ENCODE data around the gene BRD9. TPM values are rescaled to one million over a fixed set of nuclear protein-coding genes. Genes with fewer than 3 reads are reported as not detected.
"Not testable (repeated sequence)": the region's sequence is repeated elsewhere in the genome, so short reads cannot be mapped to it uniquely, and the experiment has no call there.

BRD9 gene
- total RNA-seq (10 to 100 TPM; 38.2 to 39.7 TPM), polyA plus RNA-seq (10 to 100 TPM; 12.5 to 36.4 TPM)
- long read RNA-seq, donor 1, partial matches to known transcripts = 8 of 20 reads
- long read RNA-seq, donor 1, other reads (novel, unspliced or antisense) = 6 of 20 reads
- long read RNA-seq, donor 2, partial matches to known transcripts = 6 of 12 reads
- long read RNA-seq, donor 2, other reads (novel, unspliced or antisense) = 3 of 12 reads

DNA sequence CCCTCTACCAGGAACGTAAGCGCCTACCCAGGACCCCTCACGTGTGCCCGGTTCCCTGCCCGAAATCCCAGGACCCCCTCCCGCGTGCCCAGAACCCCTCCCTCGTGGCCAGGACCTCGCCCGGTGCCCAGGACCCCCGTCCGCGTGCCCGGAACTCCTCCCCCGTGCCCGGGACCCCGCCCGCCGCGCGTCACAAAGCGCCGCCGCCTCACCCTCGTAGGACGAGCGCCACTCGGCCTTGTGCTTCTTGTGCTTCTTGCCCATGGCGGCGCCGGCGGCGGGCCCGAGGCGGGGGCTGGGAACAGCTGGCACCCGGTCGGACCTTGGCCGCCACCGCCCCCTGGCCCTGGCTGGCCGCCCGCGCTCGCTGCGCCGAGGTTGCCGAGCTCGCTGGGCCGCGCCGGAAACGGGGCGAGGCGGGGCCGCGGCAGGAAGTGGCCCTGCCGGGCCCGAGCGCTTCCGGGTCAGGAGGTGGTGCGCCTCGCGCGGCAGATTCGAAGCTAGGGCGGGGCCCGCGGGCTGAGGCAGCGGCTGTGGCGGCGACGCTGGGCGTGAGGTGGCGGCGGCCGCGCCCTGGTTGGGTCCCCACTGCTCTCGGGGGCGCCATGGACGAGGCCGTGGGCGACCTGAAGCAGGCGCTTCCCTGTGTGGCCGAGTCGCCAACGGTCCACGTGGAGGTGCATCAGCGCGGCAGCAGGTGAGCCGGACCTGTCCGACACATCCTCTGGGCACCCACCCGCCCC is at the start of gene BRD9, which contains the start of gene TRIP13:
Gene BRD9 (minus strand): TSS at position 408 of the 743 bp plus-strand sequence. CDS start 144 bp downstream, at position 264.
Gene TRIP13 (plus strand): TSS at position 491 of the 743 bp plus-strand sequence. CDS start 115 bp downstream, at position 606.
- H3K4me3 ChIP-seq (ENCODE audit: low read length in 2 of 2) = peak within 1 kb of the TSS; percentile 55 to 63

DNA sequence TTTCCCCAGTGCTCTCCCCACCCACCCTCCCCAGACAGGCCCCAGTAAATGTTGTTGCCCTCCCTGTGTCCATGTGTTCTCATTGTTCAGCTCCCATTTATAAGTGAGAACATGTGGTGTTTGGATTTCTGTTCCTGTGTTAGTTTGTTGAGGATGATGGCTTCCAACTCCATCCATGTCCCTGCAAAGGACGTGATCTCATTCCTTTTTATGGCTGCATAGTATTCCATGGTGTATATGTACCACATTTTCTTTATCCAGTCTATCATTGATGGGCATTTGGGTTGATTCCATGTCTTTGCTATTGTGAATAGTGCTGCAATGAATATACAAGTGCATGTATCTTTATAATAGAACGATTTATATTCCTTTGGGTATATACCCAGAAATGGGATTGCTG is 48.1 kb upstream of the BRD9 start:
- H3K27me3 ChIP-seq (ENCODE audit: control insufficient read depth in 1 of 2, insufficient read depth in 2 of 2, low read length in 1 of 2); ATAC-seq (ENCODE audit: low FRiP score); intact Hi-C loops (cut with DNase I); H3K36me3 ChIP-seq (ENCODE audit: control insufficient read depth in 1 of 2, insufficient read depth in 2 of 2, low read length in 1 of 2); H3K4me3 ChIP-seq (ENCODE audit: low read length in 2 of 2); DNase-seq; H3K27ac ChIP-seq (ENCODE audit: low read depth in 1 of 2, low read length in 2 of 2); H3K9me3 ChIP-seq (ENCODE audit: control insufficient read depth, low read length); H3K4me1 ChIP-seq (ENCODE audit: control insufficient read depth in 1 of 2, insufficient read depth in 2 of 2, low read length in 2 of 2): not testable (repeated sequence)
- 83 to 90% methylated on average over 2 of the region's 2 CpGs for WGBS, 2 donors

More for the DNA sequence above, at the start of gene BRD9, which contains the start of gene TRIP13:
- Histone ChIP-seq H3K27ac (ENCODE audit: low read depth in 1 of 2, low read length in 2 of 2) (peak within 1 kb of the TSS; percentile 41 to 43), H3K36me3 (ENCODE audit: control insufficient read depth in 1 of 2, insufficient read depth in 2 of 2, low read length in 1 of 2) (no peaks in the 10 kb centered on the region), H3K27me3 (ENCODE audit: control insufficient read depth in 1 of 2, insufficient read depth in 2 of 2, low read length in 1 of 2) (no peaks in the 10 kb centered on the region), H3K9me3 (ENCODE audit: control insufficient read depth, low read length) (no peaks in the 10 kb centered on the region), H3K4me1 (ENCODE audit: control insufficient read depth in 1 of 2, insufficient read depth in 2 of 2, low read length in 2 of 2) (no peaks in the 10 kb centered on the region)
- intact Hi-C loops (cut with DNase I) = loop anchor here in 1 of 2 donors (5.0 to 10.0 kb wide), 3 partner anchors 280 to 452 kb away; partner anchors contain the start of genes CEP72, CLPTM1L and EXOC3
- ATAC-seq (ENCODE audit: low FRiP score) (peak; percentile 94), DNase-seq (peak; percentile 89 to 95)
- 0 to 1% methylated on average over 51 to 91 of the region's 91 CpGs for WGBS, 2 donors

DNA sequence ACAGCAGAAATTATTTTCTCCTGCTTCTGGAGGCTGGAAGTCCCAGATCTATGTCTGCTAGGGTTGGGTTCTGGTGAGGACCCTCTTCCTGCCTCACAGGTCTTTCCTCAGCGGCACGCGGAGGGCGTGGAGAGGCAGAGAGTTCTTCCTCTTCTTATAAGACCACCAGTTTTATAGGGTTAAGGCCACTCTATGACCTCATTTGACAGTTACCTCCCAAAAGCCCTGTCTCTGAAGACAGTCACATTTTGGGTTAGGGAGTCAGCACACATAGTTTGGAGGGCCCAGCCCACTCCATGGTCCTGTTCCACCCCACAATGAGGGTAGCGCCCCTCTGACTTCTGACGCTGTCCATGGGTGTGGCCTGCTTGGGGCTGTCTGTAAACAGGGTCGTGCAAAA is 46.8 kb upstream of the BRD9 start:
- Histone ChIP-seq H3K9me3 (ENCODE audit: control insufficient read depth, low read length) (no peaks in the 10 kb centered on the region), H3K36me3 (ENCODE audit: control insufficient read depth in 1 of 2, insufficient read depth in 2 of 2, low read length in 1 of 2) (no peaks in the 10 kb centered on the region), H3K4me3 (ENCODE audit: low read length in 2 of 2) (no peak overlapping the region), H3K4me1 (ENCODE audit: control insufficient read depth in 1 of 2, insufficient read depth in 2 of 2, low read length in 2 of 2) (no peaks in the 10 kb centered on the region), H3K27ac (ENCODE audit: low read depth in 1 of 2, low read length in 2 of 2) (no peak overlapping the region), H3K27me3 (ENCODE audit: control insufficient read depth in 1 of 2, insufficient read depth in 2 of 2, low read length in 1 of 2) (no peaks in the 10 kb centered on the region)
- ATAC-seq (ENCODE audit: low FRiP score) = no peak
- 80 to 84% methylated on average over 7 of the region's 7 CpGs for WGBS, 2 donors
- intact Hi-C loops (cut with DNase I) = no loop called here
- DNase-seq = peak in 1 of 2 donors; percentile 44

DNA sequence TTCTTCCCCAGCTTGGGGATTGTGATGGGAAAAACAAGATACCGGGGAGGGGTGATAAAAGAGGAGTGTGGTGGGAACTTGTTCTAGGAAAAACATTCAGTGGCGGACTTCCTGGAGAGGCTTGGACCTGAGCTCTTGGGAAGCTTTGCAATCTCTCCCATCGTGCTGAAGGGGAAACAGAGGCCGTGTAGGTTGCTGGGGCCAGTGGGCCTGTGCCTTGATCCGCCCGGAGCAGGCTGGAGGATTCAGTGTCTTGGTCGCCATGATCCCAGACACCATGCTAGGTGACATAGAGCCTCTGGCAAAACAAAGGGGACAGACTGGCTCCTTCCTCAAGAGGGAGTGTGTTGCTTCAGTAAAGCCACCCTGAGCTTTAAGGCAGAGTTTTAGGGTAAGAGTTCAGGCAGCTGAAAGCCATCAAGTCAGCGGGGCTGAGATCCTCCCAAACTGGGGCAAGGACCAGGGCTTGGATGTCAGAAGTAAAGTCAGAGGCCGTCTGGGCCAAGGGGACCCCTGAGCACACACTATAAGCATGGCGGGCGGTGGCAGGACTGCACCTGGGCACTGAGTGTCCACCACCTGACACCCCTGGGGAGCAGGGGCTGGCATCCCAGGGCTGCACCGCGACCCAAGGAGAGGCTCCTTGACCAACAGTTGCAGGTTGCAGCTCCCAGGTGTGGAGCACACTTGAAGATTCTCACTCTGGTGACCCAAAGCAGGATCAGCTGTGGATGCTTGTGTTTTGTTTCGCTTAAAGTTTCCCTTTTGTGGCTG is 44.7 kb upstream of the BRD9 start:
- 82 to 83% methylated on average over 14 of the region's 14 CpGs for WGBS, 2 donors
- Histone ChIP-seq H3K27me3 (ENCODE audit: control insufficient read depth in 1 of 2, insufficient read depth in 2 of 2, low read length in 1 of 2) (no peaks in the 10 kb centered on the region), H3K36me3 (ENCODE audit: control insufficient read depth in 1 of 2, insufficient read depth in 2 of 2, low read length in 1 of 2) (no peaks in the 10 kb centered on the region), H3K27ac (ENCODE audit: low read depth in 1 of 2, low read length in 2 of 2) (no peak overlapping the region), H3K4me3 (ENCODE audit: low read length in 2 of 2) (no peak overlapping the region), H3K9me3 (ENCODE audit: control insufficient read depth, low read length) (no peaks in the 10 kb centered on the region), H3K4me1 (ENCODE audit: control insufficient read depth in 1 of 2, insufficient read depth in 2 of 2, low read length in 2 of 2) (no peaks in the 10 kb centered on the region)
- ATAC-seq (ENCODE audit: low FRiP score) = no peak
- DNase-seq = peak in 1 of 2 donors; percentile 54
- intact Hi-C loops (cut with DNase I) = no loop called here

DNA sequence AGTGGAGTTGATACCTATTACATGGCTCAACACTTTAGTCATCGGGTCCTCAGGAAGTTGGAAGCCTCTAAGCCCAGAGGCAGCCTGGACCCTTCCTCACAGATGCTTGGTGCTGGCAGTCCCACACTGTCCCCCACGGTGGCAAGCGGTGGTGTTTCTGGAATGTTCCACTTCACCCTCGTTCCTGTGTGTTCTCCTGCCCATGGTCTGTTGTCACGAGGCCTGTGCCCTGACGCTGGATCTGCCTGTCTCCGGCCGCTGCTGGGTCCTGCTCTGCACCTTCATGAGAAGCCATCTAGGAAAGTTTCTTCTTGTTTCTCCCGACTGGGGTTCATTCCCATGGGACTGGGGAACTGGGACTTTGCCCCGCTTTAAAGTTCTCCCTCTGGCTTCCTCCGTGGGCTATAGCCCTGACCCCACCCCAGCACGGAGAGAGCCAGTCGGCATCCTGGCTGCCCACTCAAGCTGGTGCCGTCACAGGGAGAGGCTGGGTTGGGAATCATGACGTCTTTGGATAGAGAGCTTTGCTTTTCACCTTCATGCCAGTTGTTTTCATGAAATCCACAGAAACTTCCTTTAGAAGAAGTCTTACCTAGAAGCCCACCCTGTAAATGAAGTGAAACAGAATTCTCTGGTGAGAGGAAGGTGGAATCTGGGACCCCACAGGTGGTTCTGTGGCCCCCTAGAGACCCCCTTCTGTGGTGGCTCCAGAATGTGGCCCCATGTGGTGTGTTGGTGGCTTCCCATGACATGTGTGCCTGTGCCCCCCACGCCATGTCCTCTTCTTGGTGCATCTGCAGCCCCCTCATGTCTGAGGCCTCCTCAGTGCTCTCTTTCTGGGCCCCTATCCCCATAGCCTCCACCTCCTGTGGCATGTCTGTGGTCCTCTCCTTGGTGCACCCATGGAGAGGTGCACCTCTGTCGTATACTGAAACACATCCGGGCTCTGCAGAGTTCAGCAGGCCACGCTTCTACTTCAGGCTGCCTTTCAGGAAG is 43.8 kb upstream of the BRD9 start:
- no peaks in the 10 kb centered on the region for H3K36me3 ChIP-seq (ENCODE audit: control insufficient read depth in 1 of 2, insufficient read depth in 2 of 2, low read length in 1 of 2)
- ATAC-seq (ENCODE audit: low FRiP score) (no peak), DNase-seq (peak in 1 of 2 donors; percentile 57)
- WGBS, 2 donors = 70 to 81% methylated on average over 19 of the region's 19 CpGs
- H3K4me1 ChIP-seq (ENCODE audit: control insufficient read depth in 1 of 2, insufficient read depth in 2 of 2, low read length in 2 of 2) = no peaks in the 10 kb centered on the region
- H3K27me3 ChIP-seq (ENCODE audit: control insufficient read depth in 1 of 2, insufficient read depth in 2 of 2, low read length in 1 of 2) = no peaks in the 10 kb centered on the region
- intact Hi-C loops (cut with DNase I) = no loop called here
- no peaks in the 10 kb centered on the region for H3K9me3 ChIP-seq (ENCODE audit: control insufficient read depth, low read length)
- H3K4me3 ChIP-seq (ENCODE audit: low read length in 2 of 2) = no peak overlapping the region
- no peak overlapping the region for H3K27ac ChIP-seq (ENCODE audit: low read depth in 1 of 2, low read length in 2 of 2)

DNA sequence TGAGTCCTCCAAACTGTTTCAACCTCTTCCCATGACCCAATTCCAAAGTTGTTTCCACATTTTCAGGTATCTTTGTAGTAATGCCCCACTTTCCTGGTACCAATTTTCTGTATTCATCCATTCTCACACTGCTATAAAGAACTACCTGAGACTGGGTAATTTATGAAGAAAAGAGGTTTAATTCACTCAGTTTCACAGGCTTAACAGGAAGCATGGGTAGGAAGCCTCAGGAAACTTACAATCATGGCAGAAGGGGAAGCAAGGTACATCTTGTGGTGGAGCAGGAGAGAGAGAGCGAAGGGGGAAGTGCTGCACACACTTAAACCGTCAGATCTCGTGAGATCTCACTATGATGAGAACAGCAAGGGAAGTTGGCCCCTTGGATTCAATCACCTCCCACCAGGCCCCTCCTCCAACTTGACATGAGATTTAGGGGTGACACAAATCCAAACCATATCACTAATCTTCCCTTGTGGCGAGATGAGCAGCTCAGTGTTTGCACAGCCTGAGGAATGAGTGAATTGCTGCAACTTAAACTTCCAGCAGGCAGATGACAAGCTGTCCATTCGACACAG is 43.0 kb upstream of the BRD9 start:
- H3K27ac ChIP-seq (ENCODE audit: low read depth in 1 of 2, low read length in 2 of 2) = no peak overlapping the region
- no peaks in the 10 kb centered on the region for H3K9me3 ChIP-seq (ENCODE audit: control insufficient read depth, low read length)
- H3K4me1 ChIP-seq (ENCODE audit: control insufficient read depth in 1 of 2, insufficient read depth in 2 of 2, low read length in 2 of 2) = no peaks in the 10 kb centered on the region
- H3K4me3 ChIP-seq (ENCODE audit: low read length in 2 of 2) = no peak overlapping the region
- no peaks in the 10 kb centered on the region for H3K36me3 ChIP-seq (ENCODE audit: control insufficient read depth in 1 of 2, insufficient read depth in 2 of 2, low read length in 1 of 2)
- ATAC-seq (ENCODE audit: low FRiP score) (no peak), DNase-seq (no peak)
- no peaks in the 10 kb centered on the region for H3K27me3 ChIP-seq (ENCODE audit: control insufficient read depth in 1 of 2, insufficient read depth in 2 of 2, low read length in 1 of 2)
- intact Hi-C loops (cut with DNase I) = no loop called here
- 72 to 83% methylated on average over 5 of the region's 5 CpGs for WGBS, 2 donors

DNA sequence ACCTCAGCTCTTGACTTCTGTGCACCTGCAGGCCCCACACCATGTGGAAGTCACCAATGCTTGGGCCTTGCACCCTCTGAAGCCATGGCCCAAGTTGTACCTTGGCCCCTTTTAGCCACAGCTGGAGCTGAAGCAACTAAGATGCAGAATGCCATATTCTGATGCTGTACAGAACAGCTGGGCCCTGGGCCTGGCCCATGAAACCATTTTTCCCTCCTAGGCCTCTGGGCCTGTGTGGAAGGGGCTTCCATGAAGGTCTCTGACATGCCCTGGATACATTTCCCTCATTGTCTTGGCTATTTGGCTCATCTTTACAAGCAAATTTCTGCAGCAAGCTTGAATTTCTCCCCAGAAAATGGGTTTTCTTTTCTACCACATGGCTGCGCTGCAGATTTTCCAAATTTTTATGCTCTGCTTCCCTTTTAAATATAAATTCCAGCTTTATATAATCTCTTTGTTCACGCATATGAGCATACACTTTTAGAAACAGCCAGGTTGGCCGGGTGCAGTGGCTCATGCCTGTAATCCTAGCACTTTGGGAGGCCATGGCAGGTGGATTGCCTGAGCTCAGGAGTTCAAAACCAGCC is 41.9 kb upstream of the BRD9 start:
- H3K27me3 ChIP-seq (ENCODE audit: control insufficient read depth in 1 of 2, insufficient read depth in 2 of 2, low read length in 1 of 2); H3K36me3 ChIP-seq (ENCODE audit: control insufficient read depth in 1 of 2, insufficient read depth in 2 of 2, low read length in 1 of 2); ATAC-seq (ENCODE audit: low FRiP score); H3K4me3 ChIP-seq (ENCODE audit: low read length in 2 of 2); H3K27ac ChIP-seq (ENCODE audit: low read depth in 1 of 2, low read length in 2 of 2); intact Hi-C loops (cut with DNase I); H3K4me1 ChIP-seq (ENCODE audit: control insufficient read depth in 1 of 2, insufficient read depth in 2 of 2, low read length in 2 of 2); DNase-seq; H3K9me3 ChIP-seq (ENCODE audit: control insufficient read depth, low read length): not testable (repeated sequence)
- 85 to 89% methylated on average over 3 of the region's 3 CpGs for WGBS, 2 donors
